Measurements from ENCODE around the gene CTXN3.

Gene CTXN3

GRCh38 chr5:127697894-127698600 is 49.2 kb downstream of the CTXN3 start:
- H3K4me3 ChIP-seq (ENCODE audit: low read length), result no peak overlapping the region
- TF ChIP-seq ZNF274 (IDR thresholded peaks at IDR 0.05; ENCODE audit: low read depth, low read length), result no peak

- TF ChIP-seq ZNF274 (IDR thresholded peaks at IDR 0.05; ENCODE audit: low read depth, low read length), result no peak
- no peak overlapping the region for H3K4me3 ChIP-seq (ENCODE audit: low read length)
Observed at GRCh38 chr5:127699416-127699815, 50.5 kb downstream of the CTXN3 start.

GRCh38 chr5:127700237-127700766 is 51.4 kb downstream of the CTXN3 start:
- no peak overlapping the region for H3K4me3 ChIP-seq (ENCODE audit: low read length)
- no peak for TF ChIP-seq ZNF274 (IDR thresholded peaks at IDR 0.05; ENCODE audit: low read depth, low read length)

GRCh38 chr5:127702434-127702833 is 53.6 kb downstream of the CTXN3 start:
- TF ChIP-seq ZNF274 (IDR thresholded peaks at IDR 0.05; ENCODE audit: low read depth, low read length), result no peak
- no peak overlapping the region for H3K4me3 ChIP-seq (ENCODE audit: low read length)

- H3K4me3 ChIP-seq (ENCODE audit: low read length), result no peak within 1 kb of the TSS
- no peak for TF ChIP-seq ZNF274 (IDR thresholded peaks at IDR 0.05; ENCODE audit: low read depth, low read length)
Observed at GRCh38 chr5:127702926-127703561, 54.2 kb downstream of the CTXN3 start, which contains the start of gene CCDC192. CCDC192 (plus strand) TSS chr5:127703391; CDS start chr5:127703446, 55 bp downstream.

GRCh38 chr5:127705120-127705892 is 56.4 kb downstream of the CTXN3 start:
- no peak overlapping the region for H3K4me3 ChIP-seq (ENCODE audit: low read length)
- TF ChIP-seq ZNF274 (IDR thresholded peaks at IDR 0.05; ENCODE audit: low read depth, low read length), result no peak

GRCh38 chr5:127706691-127707090 is 57.8 kb downstream of the CTXN3 start:
- no peak for TF ChIP-seq ZNF274 (IDR thresholded peaks at IDR 0.05; ENCODE audit: low read depth, low read length)
- no peak overlapping the region for H3K4me3 ChIP-seq (ENCODE audit: low read length)

- no peak overlapping the region for H3K4me3 ChIP-seq (ENCODE audit: low read length)
- TF ChIP-seq ZNF274 (IDR thresholded peaks at IDR 0.05; ENCODE audit: low read depth, low read length), result no peak
Observed at GRCh38 chr5:127707209-127707608, 58.3 kb downstream of the CTXN3 start.
